Mesothelial cell of epicardium (in vitro differentiated cells): Measurements from ENCODE around the gene FHIT. TPM values are rescaled to one million over a fixed set of nuclear protein-coding genes. Genes with fewer than 3 reads are reported as not detected.

ENCODE experiments used
- DNase-seq, 2 experiments: peaks; one replicate each; pipeline ENCODE4 v3.0.0; 2021; ENCODE audit warnings: low spot score in 2 of 2; ENCODE audit not compliant: unreplicated experiment in 2 of 2
- H3K27ac Mint-ChIP-seq: 2 replicates; pipeline ENCODE4 v1.8.0; 2021; ENCODE audit warnings: mixed read lengths
- H3K27me3 Mint-ChIP-seq: 2 replicates; pipeline ENCODE4 v1.8.0; 2021; ENCODE audit warnings: low read depth, mixed read lengths
- H3K36me3 Mint-ChIP-seq: 2 replicates; pipeline ENCODE4 v1.8.0; 2021; ENCODE audit warnings: mixed read lengths
- H3K4me1 Mint-ChIP-seq: 2 replicates; pipeline ENCODE4 v1.8.0; 2021; ENCODE audit warnings: mixed read lengths
- H3K4me3 Mint-ChIP-seq: 2 replicates; pipeline ENCODE4 v1.8.0; 2021; ENCODE audit warnings: mild to moderate bottlenecking, moderate library complexity, mixed read lengths
- H3K9me3 Mint-ChIP-seq: 2 replicates; pipeline ENCODE4 v1.8.0; 2021; ENCODE audit warnings: mixed read lengths
- CTCF ChIP-seq: fragments of 200-600 bp; sonication (generic); IDR thresholded peaks from one replicate; pipeline ENCODE4 v1.5.0; 2021; ENCODE audit warnings: antibody characterized with exemption; ENCODE audit not compliant: unreplicated experiment
- total RNA-seq: library from RNA; stranded (reverse); gene quantifications from 3 replicates; pipeline ENCODE4 v1.2.1, GENCODE V29; 2021

Gene FHIT
- total RNA-seq, 1 donor from 2014 or later = 10.7 TPM

GRCh38 chr3:59754456-59755129 lies 1496.7 kb downstream of the FHIT start:
- Mint-ChIP-seq H3K27me3 (peaks cover 7% of the 10 kb centered on the region), H3K36me3 (no peaks in the 10 kb centered on the region), H3K4me3 (no peak overlapping the region), H3K4me1 (peaks cover 14% of the 10 kb centered on the region), H3K9me3 (no peaks in the 10 kb centered on the region), H3K27ac (no peak overlapping the region)
- DNase-seq = no peak
- TF ChIP-seq CTCF = no peak

DNA sequence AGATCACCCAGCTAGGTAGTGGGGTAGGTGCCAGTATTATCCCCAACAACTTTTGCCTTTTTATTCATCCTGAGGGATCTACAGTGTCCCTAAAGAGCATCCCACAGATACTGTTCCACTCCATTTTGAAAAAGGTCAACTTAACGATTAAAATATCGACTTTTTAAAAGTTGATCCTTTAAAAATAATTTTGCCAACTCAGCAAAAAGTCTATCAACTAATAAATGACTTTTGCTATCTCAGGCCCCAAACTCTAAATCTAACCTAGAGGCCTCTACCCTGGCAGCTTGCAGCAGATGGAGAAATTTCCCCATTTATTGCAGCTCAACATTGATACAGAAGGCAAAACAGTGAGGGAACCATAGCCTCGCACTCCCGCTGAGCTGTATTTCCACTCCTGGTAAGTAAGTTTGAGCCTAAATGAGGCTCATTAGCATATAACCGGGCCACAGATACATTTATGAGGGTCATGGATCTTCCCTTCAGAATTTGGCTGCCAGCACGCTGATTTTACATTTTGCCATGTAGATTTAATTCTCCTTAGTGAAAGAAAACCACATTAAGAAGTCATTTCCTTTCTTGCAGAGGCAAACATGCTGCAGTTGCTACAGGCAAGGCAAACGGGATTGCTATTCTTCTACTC lies 1497.3 kb downstream of the FHIT start:
- Mint-ChIP-seq H3K4me3 (no peak overlapping the region), H3K9me3 (peaks cover 3% of the 10 kb centered on the region), H3K4me1 (peaks cover 14% of the 10 kb centered on the region), H3K27ac (no peak overlapping the region), H3K27me3 (peaks cover 5% of the 10 kb centered on the region), H3K36me3 (no peaks in the 10 kb centered on the region)
- TF ChIP-seq CTCF = no peak
- no peak for DNase-seq

DNA sequence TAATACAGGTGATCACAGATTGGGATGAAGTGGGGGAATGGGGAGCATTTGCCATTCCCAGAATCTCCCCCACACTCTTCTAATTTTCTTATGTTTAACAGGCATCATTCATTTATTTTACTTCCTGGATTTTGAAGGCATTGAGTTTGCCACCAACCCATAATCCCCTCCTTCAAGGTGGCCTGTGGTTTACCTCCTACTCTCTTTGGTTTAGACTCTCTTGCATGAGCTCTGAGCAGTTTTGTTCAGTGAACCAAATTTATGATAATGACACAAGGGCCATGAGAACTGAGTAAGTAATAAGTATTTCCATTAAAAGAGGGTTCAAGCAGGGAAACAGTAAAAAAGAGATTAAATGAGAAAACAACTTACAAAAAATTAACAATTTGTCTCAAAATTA lies 1498.3 kb downstream of the FHIT start:
- H3K36me3 Mint-ChIP-seq = no peaks in the 10 kb centered on the region
- no peak overlapping the region for H3K27ac Mint-ChIP-seq
- H3K27me3 Mint-ChIP-seq = peaks cover 2% of the 10 kb centered on the region
- peaks cover 5% of the 10 kb centered on the region for H3K9me3 Mint-ChIP-seq
- H3K4me3 Mint-ChIP-seq = no peak overlapping the region
- no peak for DNase-seq
- TF ChIP-seq CTCF = no peak
- H3K4me1 Mint-ChIP-seq = peaks cover 14% of the 10 kb centered on the region

GRCh38 chr3:59751606-59752005 lies 1499.6 kb downstream of the FHIT start:
- H3K36me3 Mint-ChIP-seq = no peaks in the 10 kb centered on the region
- H3K27ac Mint-ChIP-seq = no peak overlapping the region
- no peak overlapping the region for H3K4me3 Mint-ChIP-seq
- no peak for DNase-seq
- H3K9me3 Mint-ChIP-seq = peaks cover 11% of the 10 kb centered on the region
- TF ChIP-seq CTCF = no peak
- peaks cover 2% of the 10 kb centered on the region for H3K27me3 Mint-ChIP-seq
- peaks cover 14% of the 10 kb centered on the region for H3K4me1 Mint-ChIP-seq

DNA sequence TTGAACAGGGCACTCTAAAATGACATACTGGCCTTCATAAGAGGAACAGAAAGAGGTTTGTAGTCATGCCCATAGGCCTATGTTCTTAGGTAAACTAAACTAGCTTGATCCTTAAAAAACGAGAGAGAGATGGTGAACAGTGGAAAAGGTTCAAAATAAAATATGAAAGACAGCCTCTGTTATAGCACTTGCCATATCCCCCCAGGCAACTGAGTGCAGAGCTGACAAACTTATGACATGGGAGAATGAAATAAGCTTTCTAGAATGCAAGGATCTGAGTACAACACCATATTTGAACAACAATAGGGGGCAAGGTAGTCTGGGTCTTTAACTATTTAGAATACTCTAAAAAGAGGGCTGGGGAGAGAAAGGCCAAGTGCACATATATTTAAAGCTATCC lies 1500.9 kb downstream of the FHIT start:
- Mint-ChIP-seq H3K36me3 (no peaks in the 10 kb centered on the region), H3K27me3 (no peaks in the 10 kb centered on the region), H3K27ac (no peak overlapping the region), H3K9me3 (peaks cover 12% of the 10 kb centered on the region), H3K4me1 (peaks cover 14% of the 10 kb centered on the region), H3K4me3 (no peak overlapping the region)
- TF ChIP-seq CTCF = no peak
- DNase-seq = no peak
